Frontal cortex (tissue), 4 donors: Measurements from ENCODE around the gene RASSF1. TPM values are rescaled to one million over a fixed set of nuclear protein-coding genes. Genes with fewer than 3 reads are reported as not detected.

ENCODE experiments used
- DNase-seq, 2 donors: peaks; one replicate each; pipeline ENCODE4 v3.0.0; 2012; ENCODE audit warnings: low spot score in 2 of 2
- FAIRE-seq: peaks from 2 replicates; lab custom pipeline; 2012; peaks lifted over from hg19 to GRCh38; lab: Jason Lieb, UNC
- total RNA-seq: library from RNA; depleted of rRNA; stranded (reverse); fragments of >200 nt; gene quantifications from one replicate; pipeline ENCODE4 v1.2.3, GENCODE V29; 2014
- donor health status: control.
- donor health status: control.
- donor health status: control.

RASSF1 gene
- total RNA-seq, 1 donor from 2014 or later = 12.6 TPM

GRCh38 chr3:50369012-50369670, 28.5 kb upstream of the RASSF1 start:
- no peak for DNase-seq
- no peak for FAIRE-seq

- FAIRE-seq (no peak), DNase-seq (no peak)
Observed at GRCh38 chr3:50365842-50366220, 25.2 kb upstream of the RASSF1 start.

GRCh38 chr3:50365080-50365841, 24.6 kb upstream of the RASSF1 start:
- DNase-seq = peak; percentile 80 to 96
- FAIRE-seq = no peak

- FAIRE-seq (no peak), DNase-seq (no peak)
Observed at GRCh38 chr3:50364573-50365079, 24.0 kb upstream of the RASSF1 start.

- no peak for DNase-seq
- no peak for FAIRE-seq
Observed at GRCh38 chr3:50359760-50360110, 19.1 kb upstream of the RASSF1 start.

GRCh38 chr3:50358911-50359759, 18.5 kb upstream of the RASSF1 start, which contains the start of gene TMEM115:
Gene TMEM115 (minus strand): TSS chr3:50359521. CDS start chr3:50359063, 458 bp downstream.
- peak; percentile 57 for FAIRE-seq
- peak; percentile 98 to 99 for DNase-seq

- DNase-seq (no peak), FAIRE-seq (no peak)
Observed at GRCh38 chr3:50358355-50358910, 17.8 kb upstream of the RASSF1 start.

GRCh38 chr3:50357481-50357880, 16.8 kb upstream of the RASSF1 start:
- DNase-seq = no peak
- no peak for FAIRE-seq

- DNase-seq (no peak), FAIRE-seq (no peak)
Observed at GRCh38 chr3:50356553-50356952, 15.9 kb upstream of the RASSF1 start.

- FAIRE-seq = no peak
Observed at GRCh38 chr3:50355829-50356552, 15.4 kb upstream of the RASSF1 start.

GRCh38 chr3:50354850-50355249, 14.2 kb upstream of the RASSF1 start:
- DNase-seq = no peak
- no peak for FAIRE-seq

More at GRCh38 chr3:50355829-50356552, 15.4 kb upstream of the RASSF1 start:
- no peak for DNase-seq

- FAIRE-seq = no peak
- no peak for DNase-seq
Observed at GRCh38 chr3:50354186-50354764, 13.6 kb upstream of the RASSF1 start.

- no peak for FAIRE-seq
- no peak for DNase-seq
Observed at GRCh38 chr3:50353245-50354004, 12.8 kb upstream of the RASSF1 start.

GRCh38 chr3:50352781-50353180, 12.1 kb upstream of the RASSF1 start:
- FAIRE-seq (no peak), DNase-seq (no peak)

- FAIRE-seq = no peak
- DNase-seq = no peak
Observed at GRCh38 chr3:50351323-50351697, 10.7 kb upstream of the RASSF1 start.

GRCh38 chr3:50350527-50351322, 10.1 kb upstream of the RASSF1 start, which contains the start of the genes CYB561D2 and NPRL2:
Gene CYB561D2 (plus strand): TSS chr3:50350862. CDS start chr3:50351434, 572 bp downstream.
Gene NPRL2 (minus strand): TSS chr3:50350775. CDS start chr3:50350652, 123 bp downstream.
- FAIRE-seq = no peak
- peak; percentile 95 to 98 for DNase-seq

GRCh38 chr3:50350213-50350526, 9.5 kb upstream of the RASSF1 start:
- FAIRE-seq (no peak), DNase-seq (no peak)
